NCI-H82 treated with DMSO at 0.1 percent for 48 hours (cell line): ENCODE measurements around the gene IQGAP2.
"Not testable (repeated sequence)": the region's sequence is repeated elsewhere in the genome, so short reads cannot be mapped to it uniquely, and the experiment has no call there.

ENCODE experiments used
- DNase-seq: peaks from one replicate; lab custom pipeline; 2025; ENCODE audit not compliant: unreplicated experiment; lab: John Stamatoyannopoulos, UW

Gene IQGAP2

GRCh38 chr5:76412511-76412910, 9.4 kb downstream of the IQGAP2 start:
- no peak for DNase-seq

DNA sequence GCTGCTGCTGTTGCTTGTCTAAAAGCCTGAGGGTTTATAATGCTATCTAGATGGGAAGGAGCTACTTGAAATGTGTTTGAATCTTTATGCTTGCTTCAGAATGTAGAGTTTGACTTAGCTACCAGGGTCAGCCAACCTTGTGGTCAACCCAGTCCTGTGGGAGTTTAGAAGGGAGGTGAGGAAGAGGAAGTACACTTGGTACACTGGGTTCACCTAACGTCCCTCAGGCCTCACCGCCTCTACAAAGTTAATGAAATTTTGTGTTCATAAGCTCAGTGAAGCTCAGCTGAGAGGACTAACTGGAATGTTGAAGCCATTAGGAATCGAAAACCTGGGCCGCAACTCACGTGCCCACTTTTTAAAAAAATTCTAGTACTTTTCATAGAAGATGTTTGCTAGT, 10.7 kb downstream of the IQGAP2 start:
- DNase-seq, result no peak

DNA sequence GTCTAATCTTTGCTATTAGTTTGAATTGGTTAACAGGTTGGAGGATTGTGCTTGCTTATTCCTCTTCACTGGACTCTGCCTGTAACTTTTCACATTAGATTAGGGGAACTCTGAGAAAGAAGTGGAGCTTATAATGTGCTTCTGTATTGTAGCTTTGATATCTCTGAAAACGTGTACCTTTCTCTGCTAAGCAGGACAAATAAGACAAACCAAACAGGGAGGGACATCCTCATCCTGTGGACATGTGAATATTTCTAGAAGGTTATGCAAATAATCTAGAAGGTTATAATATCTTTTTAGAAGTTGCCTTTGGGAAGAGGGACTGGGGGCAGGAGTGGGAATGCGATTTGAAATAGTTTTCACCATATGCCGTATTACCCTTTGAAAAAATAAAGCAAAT, 11.7 kb downstream of the IQGAP2 start:
- no peak for DNase-seq

GRCh38 chr5:76415855-76416254, 12.8 kb downstream of the IQGAP2 start:
- DNase-seq, result no peak

GRCh38 chr5:76419597-76420298, 16.7 kb downstream of the IQGAP2 start:
- no peak for DNase-seq

DNA sequence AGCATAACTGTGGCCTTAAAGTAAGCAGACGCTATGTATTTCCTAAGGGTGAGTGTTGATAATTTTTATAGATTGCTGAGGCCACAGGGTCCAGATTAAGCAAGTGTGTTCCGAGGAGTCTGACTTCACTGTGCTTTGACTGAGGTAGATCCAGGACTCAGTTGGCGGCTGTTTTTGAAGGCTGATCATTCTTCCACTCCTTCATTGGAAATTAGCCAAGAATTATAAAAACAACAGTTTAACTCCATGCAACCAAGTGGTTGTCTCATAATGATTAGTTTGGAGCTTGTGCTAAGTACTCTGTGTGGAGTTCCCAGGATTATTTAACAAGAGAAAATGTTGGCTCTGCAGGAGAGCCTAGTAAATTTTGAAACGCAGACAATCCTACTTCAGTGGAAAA, 19.1 kb downstream of the IQGAP2 start:
- no peak for DNase-seq

DNA sequence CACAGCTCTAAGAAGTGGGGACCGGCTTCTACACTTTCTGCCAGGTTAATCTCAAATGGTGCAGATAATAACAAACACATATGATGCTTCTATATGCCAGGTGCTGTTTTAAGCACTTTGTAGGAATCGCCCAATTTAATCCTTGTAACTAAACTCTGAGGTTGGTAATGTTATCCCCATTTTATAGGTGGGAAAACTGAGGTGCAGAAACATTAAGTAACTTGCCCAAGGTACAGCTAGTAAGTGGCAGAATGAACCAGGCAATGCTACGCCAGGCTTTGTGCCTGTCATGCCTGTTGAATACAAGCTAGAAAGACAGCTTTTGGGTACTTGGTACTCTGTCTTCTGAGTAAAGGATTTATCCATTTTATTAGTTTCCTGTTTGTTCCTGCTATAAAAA, 19.7 kb downstream of the IQGAP2 start:
- no peak for DNase-seq

DNA sequence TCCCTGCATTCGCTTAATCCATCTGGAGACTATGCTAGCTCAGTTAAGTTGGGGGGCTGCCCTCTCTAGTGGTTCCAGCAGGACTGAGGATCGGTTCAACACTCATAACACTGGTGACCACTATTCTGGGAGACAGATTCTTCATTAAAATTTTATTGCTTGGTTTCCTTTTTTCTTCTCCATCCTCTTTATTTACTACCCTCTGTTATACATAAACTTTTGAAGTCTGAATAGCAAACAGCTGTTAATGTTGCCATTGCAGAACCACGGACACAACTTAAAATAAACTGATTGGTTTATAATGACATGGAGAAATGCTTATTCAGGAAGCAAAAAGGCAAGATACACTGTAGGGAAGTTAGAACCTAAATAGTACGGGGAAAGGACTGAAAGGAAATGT, 22.1 kb downstream of the IQGAP2 start:
- no peak for DNase-seq

DNA sequence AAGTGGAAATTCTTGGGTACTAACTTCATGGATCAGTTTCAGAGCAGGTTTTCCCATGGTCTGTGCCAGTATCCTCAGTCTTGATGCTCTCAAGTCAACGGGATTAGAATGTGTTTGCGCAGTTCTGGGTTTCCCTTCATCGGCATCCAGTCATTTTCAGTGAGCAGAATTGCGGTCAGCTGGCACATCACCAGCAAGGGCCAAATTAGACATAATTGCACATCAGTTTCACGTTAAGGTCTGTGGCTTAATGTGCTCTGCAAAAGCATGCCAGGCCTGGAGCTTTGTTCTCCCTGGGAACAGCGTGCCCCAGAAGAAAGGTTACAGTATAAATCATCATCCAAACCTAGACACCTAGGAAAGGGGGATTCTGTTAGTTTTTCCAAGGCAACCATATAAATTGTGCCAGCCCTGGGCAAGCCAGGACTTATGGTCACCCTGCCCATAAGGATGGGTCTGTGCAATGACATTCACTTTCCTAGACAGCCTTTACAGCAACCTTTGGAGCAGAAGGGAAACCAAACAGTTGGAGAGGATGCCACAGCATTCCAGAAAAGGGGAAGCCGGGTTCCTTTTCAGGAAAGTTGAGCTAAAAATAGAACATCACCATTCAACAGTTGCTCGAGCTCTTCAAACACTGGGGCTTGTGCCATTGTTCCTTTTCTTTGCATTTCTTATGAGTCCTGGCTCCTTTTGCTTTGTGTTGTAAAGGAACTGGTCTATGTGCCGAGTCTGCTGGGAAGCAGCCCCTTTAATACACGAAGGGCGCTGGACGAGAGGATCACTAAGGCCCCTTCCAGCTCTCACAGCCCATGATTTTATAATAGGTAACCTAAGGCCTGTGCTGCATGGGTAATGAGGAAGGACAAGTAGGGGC, 23.1 kb downstream of the IQGAP2 start:
- no peak for DNase-seq

GRCh38 chr5:76427206-76428140, 24.4 kb downstream of the IQGAP2 start:
- no peak for DNase-seq

DNA sequence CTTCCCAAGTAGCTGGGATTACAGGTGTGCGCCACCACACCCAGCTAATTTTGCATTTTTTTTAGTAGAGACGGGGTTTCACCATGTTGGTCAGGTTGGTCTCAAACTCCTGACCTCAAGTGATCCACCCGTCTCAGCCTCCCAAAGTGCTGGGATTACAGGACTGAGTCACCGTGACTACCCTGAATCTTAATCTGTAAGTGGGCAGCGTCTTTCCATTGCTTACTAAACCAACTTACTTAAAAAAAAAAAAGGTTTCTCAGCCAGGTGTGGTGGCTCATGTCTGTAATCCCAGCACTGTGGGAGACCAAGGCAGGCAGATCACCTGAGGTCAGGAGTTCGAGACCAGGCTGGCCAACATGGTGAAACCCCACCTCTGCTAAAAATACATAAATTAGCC, 25.5 kb downstream of the IQGAP2 start:
- DNase-seq, result not testable (repeated sequence)

- DNase-seq, result no peak
Measured at GRCh38 chr5:76433261-76433660, 30.2 kb downstream of the IQGAP2 start.

GRCh38 chr5:76437507-76437906, 34.4 kb downstream of the IQGAP2 start:
- not testable (repeated sequence) for DNase-seq

DNA sequence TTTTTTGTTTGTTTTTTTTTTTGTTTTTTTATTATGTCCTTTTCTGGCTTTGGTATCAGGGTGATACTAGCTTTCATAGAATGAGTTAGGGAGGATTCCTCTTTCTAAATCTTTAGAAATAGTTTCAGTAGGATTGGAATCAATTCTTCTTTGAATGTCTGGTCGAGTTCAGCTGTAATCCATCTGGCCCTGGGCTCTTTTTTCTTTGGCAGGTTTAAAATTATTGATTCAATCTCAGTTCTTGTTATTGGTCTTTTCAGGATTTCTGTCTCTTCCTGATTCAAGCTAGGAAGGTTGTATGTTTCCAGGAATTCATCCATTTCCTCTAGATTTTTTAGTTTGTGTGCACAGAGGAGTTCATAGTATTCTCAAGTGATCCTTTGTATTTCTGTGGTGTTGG, 34.9 kb downstream of the IQGAP2 start:
- DNase-seq, result no peak

- DNase-seq, result no peak
Measured at GRCh38 chr5:76439201-76439600, 36.1 kb downstream of the IQGAP2 start.

DNA sequence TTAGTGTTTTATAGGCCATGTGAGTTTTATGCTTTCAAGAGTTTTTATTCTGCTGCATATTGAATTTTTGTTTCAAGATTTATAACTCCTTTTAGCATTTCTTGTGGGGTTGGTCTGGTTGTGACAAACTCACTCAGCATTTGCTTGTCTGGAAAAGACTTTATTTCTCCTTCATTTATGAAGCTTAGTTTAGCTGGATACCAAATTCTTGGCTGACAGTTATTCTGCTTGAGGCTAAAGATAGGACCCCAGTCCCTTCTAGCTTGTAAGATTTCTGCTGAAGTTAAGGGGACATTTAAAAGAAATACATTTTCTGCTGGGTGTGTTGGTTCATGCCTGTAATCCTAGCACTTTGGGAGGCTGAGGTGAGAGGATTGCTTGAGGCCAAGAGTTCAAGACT, 36.8 kb downstream of the IQGAP2 start:
- no peak for DNase-seq

DNA sequence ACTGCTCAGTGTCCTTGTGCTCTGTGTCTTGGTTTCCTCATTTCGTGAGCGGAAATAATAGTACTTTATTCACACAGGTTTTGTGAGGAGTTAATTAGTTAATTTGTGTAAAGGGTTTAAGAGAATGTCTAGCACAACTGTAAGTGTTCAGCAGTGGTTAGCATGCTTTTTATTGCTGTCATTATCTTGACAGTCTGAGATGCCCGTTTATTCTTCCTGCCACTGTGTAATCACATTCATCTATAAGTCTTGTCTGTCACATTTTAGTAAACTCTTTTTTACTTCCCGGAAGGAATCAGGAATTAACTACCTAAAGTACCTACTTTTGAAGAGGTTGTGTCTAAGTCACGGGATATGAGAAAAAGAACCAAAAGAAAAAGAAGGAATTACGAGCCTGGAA, 38.0 kb downstream of the IQGAP2 start:
- DNase-seq, result no peak

DNA sequence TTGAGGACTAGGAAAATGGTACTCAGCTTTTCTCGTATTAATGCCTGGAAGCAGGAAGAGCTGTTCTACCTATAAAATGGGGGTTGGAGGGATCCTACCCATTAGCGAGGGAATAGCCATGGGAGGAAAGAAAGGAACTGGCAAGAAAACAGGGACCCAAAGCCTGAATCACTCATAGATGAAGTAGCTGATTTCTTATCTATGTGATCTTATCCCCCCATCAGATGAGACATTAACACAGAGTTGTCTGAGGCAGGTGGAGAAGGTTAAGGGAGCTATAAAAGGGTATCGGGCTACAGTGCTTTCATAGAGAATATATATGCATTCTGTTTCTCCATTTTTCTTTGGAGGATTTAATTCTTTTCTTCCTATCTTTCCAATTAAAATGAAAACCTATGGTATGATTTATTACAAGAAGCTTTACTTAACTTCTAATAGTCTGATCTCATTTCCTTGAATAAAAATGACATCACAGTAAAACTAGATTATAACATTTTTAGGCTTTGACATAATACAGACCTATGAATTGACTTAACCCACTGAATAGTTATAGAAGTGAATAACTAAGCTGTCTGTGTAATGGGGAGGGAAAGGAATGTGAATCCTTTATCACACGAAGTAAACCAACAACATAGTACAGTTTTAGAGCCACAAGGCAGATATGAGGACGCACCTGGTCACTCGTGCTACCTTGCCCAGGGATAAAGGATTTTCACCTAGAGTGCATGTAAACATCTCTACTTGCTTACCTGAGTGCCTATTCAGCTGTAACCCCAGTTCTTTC, 39.0 kb downstream of the IQGAP2 start:
- no peak for DNase-seq

DNA sequence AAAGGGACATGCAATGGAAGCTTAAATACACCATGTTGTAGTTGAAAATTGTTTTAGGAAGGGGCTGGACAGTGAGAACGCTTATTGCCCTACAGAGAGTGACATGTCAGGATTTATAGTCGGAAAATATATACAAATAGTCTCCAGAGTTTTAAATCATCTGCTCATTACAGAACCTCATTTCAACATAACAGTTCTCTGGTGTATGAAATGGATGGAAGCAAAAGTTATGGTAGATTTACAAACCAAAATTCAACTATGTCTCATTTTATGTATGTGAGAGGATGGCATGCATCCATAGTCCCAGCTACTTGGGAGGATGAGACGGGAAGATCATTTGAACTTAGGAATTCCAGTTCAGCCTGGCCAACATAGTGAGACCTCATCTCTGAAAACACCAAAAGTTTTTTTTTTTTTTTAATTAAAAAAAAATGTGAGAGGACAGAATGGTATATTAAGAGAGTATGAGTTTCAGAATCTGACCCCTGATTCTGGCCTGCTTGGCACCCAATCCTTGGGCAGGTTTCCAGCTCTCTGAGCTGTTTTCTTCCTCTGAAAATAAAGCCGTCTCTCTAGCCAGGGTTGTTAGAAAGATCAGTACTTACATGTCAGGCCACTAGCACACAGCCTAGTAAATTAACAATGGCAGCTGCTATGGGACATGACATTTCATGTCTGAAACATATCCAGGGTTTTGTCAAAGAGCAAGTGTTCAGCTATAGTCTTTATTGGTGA, 40.1 kb downstream of the IQGAP2 start:
- DNase-seq, result no peak

GRCh38 chr5:76445063-76445462, 42.0 kb downstream of the IQGAP2 start:
- DNase-seq, result no peak
